Omental fat pad (tissue), 4 donors: ENCODE measurements around the gene TNIP1. TPM values are rescaled to one million over a fixed set of nuclear protein-coding genes. Genes with fewer than 3 reads are reported as not detected.

Experiments used
- ATAC-seq: fragments of 150-250 bp; one replicate; pipeline ENCODE4 v1.9.1; 2016; ENCODE audit warnings: mild to moderate bottlenecking, moderate library complexity; ENCODE audit not compliant: low FRiP score
- DNase-seq: peaks from one replicate; pipeline ENCODE4 v3.0.0-alpha.2; 2019; ENCODE audit warnings: low spot score
- CTCF ChIP-seq, 3 donors: fragments of 450-650 bp; IDR thresholded peaks; one replicate each; pipeline ENCODE4 v1.5.1; 2016 to 2017; ENCODE audit warnings: antibody characterized with exemption in 3 of 3, mild to moderate bottlenecking in 3 of 3, moderate library complexity in 2 of 3
- total RNA-seq, 4 donors: library from RNA; depleted of rRNA; stranded (reverse); fragments of >200 nt; gene quantifications; one replicate each; pipeline ENCODE4 v1.1.0, GENCODE V29; 2016

The TNIP1 gene
- total RNA-seq, 4 donors from 2014 or later: 96.7 to 189 (median 149) TPM

GRCh38 chr5:151072630-151073025 is 8.2 kb downstream of the TNIP1 start:
- ATAC-seq (no peak), DNase-seq (no peak)
- TF ChIP-seq CTCF (IDR thresholded peaks at IDR 0.05): no peak

DNA sequence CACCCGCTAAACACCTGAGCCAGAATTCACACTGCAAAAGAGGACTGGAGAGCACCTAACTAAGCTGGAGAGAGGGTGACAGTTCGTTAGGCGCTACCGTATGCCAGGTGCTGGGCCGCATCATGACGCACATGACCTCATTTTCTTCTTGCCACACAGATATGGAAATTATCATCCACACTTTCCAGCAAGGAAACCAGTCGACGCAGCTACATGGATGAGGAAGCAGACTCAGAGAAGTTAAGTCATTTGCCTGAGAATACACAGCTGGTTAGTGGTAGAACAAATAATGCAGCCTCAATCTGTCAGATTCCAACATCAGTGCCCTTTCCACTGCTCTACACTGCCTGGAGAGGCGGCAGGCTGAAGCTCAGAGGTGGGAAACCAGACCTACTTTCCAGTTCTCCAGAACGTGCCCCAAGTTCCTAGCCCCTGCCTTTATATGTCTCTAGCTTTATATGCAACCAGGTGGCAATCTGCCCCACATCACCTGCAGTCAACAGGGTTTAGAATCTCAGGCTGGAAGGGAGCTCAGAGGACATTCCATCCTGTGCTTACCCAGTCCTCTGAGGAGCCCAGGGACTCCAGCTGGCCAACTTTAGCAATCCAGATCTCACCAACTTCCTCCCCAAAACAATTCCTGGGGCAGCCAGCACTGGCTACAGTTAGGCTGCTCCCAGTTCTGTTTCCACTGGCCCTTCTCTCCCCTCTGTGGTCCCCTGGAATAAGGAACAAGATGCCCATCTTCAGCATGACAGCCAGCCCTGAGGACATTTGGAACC is 8.8 kb downstream of the TNIP1 start:
- TF ChIP-seq CTCF (IDR thresholded peaks at IDR 0.05): no peak
- DNase-seq: no peak
- no peak for ATAC-seq

GRCh38 chr5:151071021-151071420 is 9.8 kb downstream of the TNIP1 start:
- no peak for TF ChIP-seq CTCF (IDR thresholded peaks at IDR 0.05)
- DNase-seq (no peak), ATAC-seq (no peak)

GRCh38 chr5:151070449-151070848 is 10.4 kb downstream of the TNIP1 start:
- TF ChIP-seq CTCF (IDR thresholded peaks at IDR 0.05): no peak
- no peak for ATAC-seq
- DNase-seq: no peak

GRCh38 chr5:151068433-151069197 is 12.2 kb downstream of the TNIP1 start:
- ATAC-seq: no peak
- no peak for DNase-seq
- TF ChIP-seq CTCF (IDR thresholded peaks at IDR 0.05): no peak

- no peak for TF ChIP-seq CTCF (IDR thresholded peaks at IDR 0.05)
- DNase-seq (no peak), ATAC-seq (no peak)
Observed at GRCh38 chr5:151067632-151068432, 13.0 kb downstream of the TNIP1 start.
